HEK293 (cell line): ENCODE measurements around the gene PTGER1.

Experiments
- CTCF ChIP-seq: fragments of 450-650 bp; formaldehyde crosslinking; IDR thresholded peaks from 2 replicates; pipeline ENCODE4 v1.5.1; 2016; ENCODE audit warnings: missing biosample characterization, missing genetic modification characterization
- GLI4 ChIP-seq: fragments of 450-650 bp; formaldehyde crosslinking; IDR thresholded peaks from 2 replicates; pipeline ENCODE4 v1.5.1; 2016; ENCODE audit warnings: missing biosample characterization, missing genetic modification characterization
- PRDM2 ChIP-seq: fragments of 450-650 bp; formaldehyde crosslinking; IDR thresholded peaks from 2 replicates; pipeline ENCODE4 v1.5.1; 2016; ENCODE audit warnings: missing biosample characterization, missing genetic modification characterization, borderline replicate concordance
- SP2 ChIP-seq: fragments of 450-650 bp; formaldehyde crosslinking; IDR thresholded peaks from 2 replicates; pipeline ENCODE4 v1.5.1; 2016; ENCODE audit warnings: missing biosample characterization, missing genetic modification characterization
- YY1 ChIP-seq: fragments of 450-650 bp; formaldehyde crosslinking; IDR thresholded peaks from 2 replicates; pipeline ENCODE4 v1.5.1; 2018; ENCODE audit warnings: missing biosample characterization, missing genetic modification characterization
- ZNF169 ChIP-seq: fragments of 450-650 bp; formaldehyde crosslinking; IDR thresholded peaks from 2 replicates; pipeline ENCODE4 v1.5.1; 2016; ENCODE audit warnings: missing biosample characterization, missing genetic modification characterization
- ZNF677 ChIP-seq: fragments of 450-650 bp; IDR thresholded peaks from 2 replicates; pipeline ENCODE4 v1.5.0; 2018; ENCODE audit warnings: missing biosample characterization, mild to moderate bottlenecking, missing genetic modification characterization, moderate library complexity

GRCh38 chr19:14460935-14461334, 14.2 kb downstream of the PTGER1 start:
- TF ChIP-seq CTCF (tag by site-specific recombination): no peak
- TF ChIP-seq PRDM2 (tag by site-specific recombination): no peak
- TF ChIP-seq GLI4 (tag by site-specific recombination): no peak
- no peak for TF ChIP-seq SP2 (tag by site-specific recombination)
- TF ChIP-seq ZNF169 (tag by site-specific recombination): no peak
- TF ChIP-seq ZNF677: no peak
- no peak for TF ChIP-seq YY1 (tag by site-specific recombination)
